ENCODE results near the gene SLC3A2. TPM values are rescaled to one million over a fixed set of nuclear protein-coding genes. Genes with fewer than 3 reads are reported as not detected.

The SLC3A2 gene
- total RNA-seq (2021) (513 and 619 TPM in 2 replicates), Bru-seq, nascent RNA (percentile 95 among the genes with signal in this experiment), BruChase-seq, experiment 1, labeled RNA remaining after a 2-hour chase (percentile 92 among the genes with signal in this experiment), BruChase-seq, experiment 2, labeled RNA remaining after a 6-hour chase (percentile 98 among the genes with signal in this experiment)
- long read RNA-seq, transcript SLC3A2-208 (8 exons, 1,486 nt): minor isoform, 49 of 1,384 reads
- long read RNA-seq, transcript SLC3A2-201 (9 exons, 1,904 nt): major isoform, 890 of 1,384 reads
- long read RNA-seq, transcript SLC3A2-203 (12 exons, 2,161 nt): minor isoform, 130 of 1,384 reads
- long read RNA-seq, transcript SLC3A2-206 (11 exons, 2,084 nt): minor isoform, 43 of 1,384 reads
- long read RNA-seq, partial matches to known transcripts: 16 of 1,384 reads
- long read RNA-seq, other reads (novel, unspliced or antisense): 214 of 1,384 reads

- TSS peak; percentile 55 for BruUV-seq (replicated peaks)
- peaks cover 87% of the 10 kb centered on the region for H3F3A ChIP-seq (ENCODE audit: insufficient read depth, low read depth)
- H3K79me2 ChIP-seq (ENCODE audit: low read depth): peaks cover 88% of the 10 kb centered on the region
- CTCF ChIA-PET: interaction anchor here (0.8 to 1.9 kb wide), 5 partner anchors 41 to 490 kb away, joined by 3 to 6 read pairs (median 4); partner anchors contain the start of genes TEX54, TUT1 and ZBTB3
- H3K36me3 ChIP-seq (ENCODE audit: low read depth): peaks cover 45% of the 10 kb centered on the region
- POLR2A ChIA-PET (ENCODE audit: unreplicated experiment): interaction anchor here (0.5 to 1.4 kb wide), 6 partner anchors 9 to 686 kb away, joined by 3 to 10 read pairs (median 6); partner anchors contain the start of genes EEF1G and TUT1
- H2AFZ ChIP-seq: peak within 1 kb of the TSS; percentile 53; the same call in 1 of the 2 replicates
- peak within 1 kb of the TSS; percentile 96 for H3K27ac ChIP-seq
- no peak for TF ChIP-seq EZH2 (IDR thresholded peaks at IDR 0.05; ENCODE audit: low read depth)
- peak; percentile 68 for TF ChIP-seq CTCF (conservative IDR thresholded peaks at IDR 0.05)
- H3K4me3 ChIP-seq: peak within 1 kb of the TSS; percentile 69
- no peaks in the 10 kb centered on the region for H3K9me2 ChIP-seq (ENCODE audit: insufficient read depth)
- intact Hi-C loops (cut with micrococcal nuclease; ENCODE audit: unreplicated experiment): loop anchor here (1.0 to 5.0 kb wide), 6 partner anchors 40 to 484 kb away; partner anchors contain the start of genes EML3, HNRNPUL2, ROM1 and TMEM179B
- H4K20me1 ChIP-seq (ENCODE audit: insufficient read depth): peaks cover 39% of the 10 kb centered on the region
- peaks cover 48% of the 10 kb centered on the region for H3K4me1 ChIP-seq (replicated peaks; ENCODE audit: insufficient read depth)
- H3K4me2 ChIP-seq: peak within 1 kb of the TSS; percentile 99
- peak; percentile 85 to 90 for DNase-seq
- no peaks in the 10 kb centered on the region for H3K9me3 ChIP-seq (ENCODE audit: insufficient read depth, low read depth)
- H3K27me3 ChIP-seq (ENCODE audit: insufficient read depth, low read depth): no peaks in the 10 kb centered on the region
Observed at GRCh38 chr11:62880803-62881578, at the start of gene SLC3A2. SLC3A2 (plus strand) TSS chr11:62880896; CDS start chr11:62881024, 128 bp downstream.

- DNase-seq: peak in 1 of 2 experiments; percentile 32
- peaks cover 57% of the 10 kb centered on the region for H3K79me2 ChIP-seq (ENCODE audit: low read depth)
- intact Hi-C loops (cut with micrococcal nuclease; ENCODE audit: unreplicated experiment): loop anchor here (1.0 to 2.0 kb wide), 2 partner anchors 8 to 44 kb away; partner anchors contain the start of genes TMEM179B and WDR74
Observed at GRCh38 chr11:62830904-62831519, 49.7 kb upstream of the SLC3A2 start.

More at GRCh38 chr11:62830904-62831519, 49.7 kb upstream of the SLC3A2 start:
- Histone ChIP-seq H3K9me3 (ENCODE audit: insufficient read depth, low read depth) (no peaks in the 10 kb centered on the region), H3K9me2 (ENCODE audit: insufficient read depth) (no peaks in the 10 kb centered on the region), H3K4me3 (peak overlapping the region; percentile 100), H3K27ac (peak overlapping the region; percentile 77), H3F3A (ENCODE audit: insufficient read depth, low read depth) (peaks cover 26% of the 10 kb centered on the region), H4K20me1 (ENCODE audit: insufficient read depth) (peaks cover 24% of the 10 kb centered on the region), H2AFZ (peak overlapping the region; percentile 76), H3K4me2 (peak overlapping the region; percentile 100), H3K4me1 (replicated peaks; ENCODE audit: insufficient read depth) (peaks cover 22% of the 10 kb centered on the region), H3K36me3 (ENCODE audit: low read depth) (peaks cover 30% of the 10 kb centered on the region), H3K27me3 (ENCODE audit: insufficient read depth, low read depth) (no peaks in the 10 kb centered on the region)
- CTCF ChIA-PET: interaction anchor here (0.5 kb wide), 1 partner anchor 234 kb away, joined by 3 read pairs; no protein-coding TSS in a partner anchor
- no peak for TF ChIP-seq EZH2 (IDR thresholded peaks at IDR 0.05; ENCODE audit: low read depth)
- TF ChIP-seq CTCF (conservative IDR thresholded peaks at IDR 0.05): no peak
- POLR2A ChIA-PET (ENCODE audit: unreplicated experiment): interaction anchor here (0.6 to 0.7 kb wide), 3 partner anchors 10 to 275 kb away, joined by 3 to 5 read pairs (median 3); partner anchors contain the start of genes C11orf98 and CSKMT
- no TSS peak for BruUV-seq (replicated peaks)
